Nephron progenitor cell (in vitro differentiated cells): ENCODE results near the gene KHDRBS1.
"Not testable (repeated sequence)": the region's sequence is repeated elsewhere in the genome, so short reads cannot be mapped to it uniquely, and the experiment has no call there.

Source experiments
- DNase-seq: peaks from one replicate; pipeline ENCODE4 v3.0.0; 2021
- H3K27ac Mint-ChIP-seq: 2 replicates; pipeline ENCODE4 v1.8.0; 2021; ENCODE audit warnings: mild to moderate bottlenecking, moderate library complexity, mixed read lengths
- H3K27me3 Mint-ChIP-seq: 2 replicates; pipeline ENCODE4 v1.8.0; 2021; ENCODE audit warnings: mild to moderate bottlenecking, low read depth, mixed read lengths; ENCODE audit not compliant: poor library complexity
- H3K36me3 Mint-ChIP-seq: 2 replicates; pipeline ENCODE4 v1.8.0; 2021; ENCODE audit warnings: low read depth, mixed read lengths
- H3K4me1 Mint-ChIP-seq: 2 replicates; pipeline ENCODE4 v1.8.0; 2021; ENCODE audit warnings: mixed read lengths
- H3K4me3 Mint-ChIP-seq: 2 replicates; pipeline ENCODE4 v1.8.0; 2021; ENCODE audit warnings: mild to moderate bottlenecking, moderate library complexity, mixed read lengths
- H3K9me3 Mint-ChIP-seq: 2 replicates; pipeline ENCODE4 v1.8.0; 2021; ENCODE audit warnings: mild to moderate bottlenecking, moderate library complexity, mixed read lengths
- CTCF ChIP-seq: fragments of 200-600 bp; sonication (generic); IDR thresholded peaks from 2 replicates; pipeline ENCODE4 v1.5.0; 2021; ENCODE audit warnings: antibody characterized with exemption

KHDRBS1 gene

GRCh38 chr1:32082022-32082421 is 68.4 kb downstream of the KHDRBS1 start:
- Mint-ChIP-seq H3K4me1 (peaks cover 8% of the 10 kb centered on the region), H3K27me3 (no peaks in the 10 kb centered on the region), H3K9me3 (peaks cover 3% of the 10 kb centered on the region), H3K36me3 (peaks cover 85% of the 10 kb centered on the region), H3K27ac (no peak overlapping the region), H3K4me3 (no peak overlapping the region)
- DNase-seq, result no peak
- TF ChIP-seq CTCF, result no peak

GRCh38 chr1:32086381-32086780 is 72.7 kb downstream of the KHDRBS1 start:
- H3K4me1 Mint-ChIP-seq, H3K4me3 Mint-ChIP-seq, H3K9me3 Mint-ChIP-seq, DNase-seq, H3K27ac Mint-ChIP-seq, H3K27me3 Mint-ChIP-seq: not testable (repeated sequence)
- peaks cover 71% of the 10 kb centered on the region for H3K36me3 Mint-ChIP-seq

GRCh38 chr1:32091176-32091575 is 77.5 kb downstream of the KHDRBS1 start:
- peaks cover 65% of the 10 kb centered on the region for H3K36me3 Mint-ChIP-seq
- no peak for DNase-seq
- H3K27ac Mint-ChIP-seq, result no peak overlapping the region
- H3K9me3 Mint-ChIP-seq, result no peaks in the 10 kb centered on the region
- TF ChIP-seq CTCF, result no peak
- H3K4me3 Mint-ChIP-seq, result no peak overlapping the region
- H3K27me3 Mint-ChIP-seq, result no peaks in the 10 kb centered on the region
- no peaks in the 10 kb centered on the region for H3K4me1 Mint-ChIP-seq

- H3K36me3 Mint-ChIP-seq, result peaks cover 63% of the 10 kb centered on the region
- H3K4me3 Mint-ChIP-seq, result no peak overlapping the region
- H3K27ac Mint-ChIP-seq, result peak overlapping the region; percentile 80
- DNase-seq, result no peak
- no peak for TF ChIP-seq CTCF
- no peaks in the 10 kb centered on the region for H3K9me3 Mint-ChIP-seq
- H3K27me3 Mint-ChIP-seq, result no peaks in the 10 kb centered on the region
- H3K4me1 Mint-ChIP-seq, result no peaks in the 10 kb centered on the region
These were observed 77.9 kb downstream of the KHDRBS1 start for GRCh38 chr1:32091591-32091990.
